Thymus (tissue), 11 donors: ENCODE measurements around the gene WAPL. TPM values are rescaled to one million over a fixed set of nuclear protein-coding genes. Genes with fewer than 3 reads are reported as not detected.
A peak's percentile ranks its signal among the peaks of the same experiment; 100 is the strongest.

Experiments used
- DNase-seq, 9 donors: peaks; one replicate each; pipeline ENCODE4 v3.0.0-alpha.2; 2013; ENCODE audit warnings: low spot score in 9 of 9, low read depth in 6 of 9, missing footprints in 1 of 9
- H3K27ac ChIP-seq, 2 donors: one replicate each; pipeline ENCODE4 v1.5.1; 2013; ENCODE audit warnings: control low read depth in 1 of 2, low read depth in 1 of 2, low read length in 1 of 2, mild to moderate bottlenecking in 1 of 2, moderate library complexity in 1 of 2
- H3K27me3 ChIP-seq, 2 donors: one replicate each; pipeline ENCODE4 v1.5.1; 2013; ENCODE audit warnings: low read length in 1 of 2; ENCODE audit not compliant: control insufficient read depth in 2 of 2, insufficient read depth in 1 of 2
- H3K36me3 ChIP-seq, 2 donors: one replicate each; pipeline ENCODE4 v1.5.1; 2013; ENCODE audit warnings: low read length in 1 of 2, mild to moderate bottlenecking in 1 of 2, moderate library complexity in 1 of 2; ENCODE audit not compliant: control insufficient read depth in 2 of 2, insufficient read depth in 2 of 2
- H3K4me1 ChIP-seq, 2 donors: one replicate each; pipeline ENCODE4 v1.5.1; 2013; ENCODE audit warnings: low read length in 2 of 2; ENCODE audit not compliant: control insufficient read depth in 2 of 2, insufficient read depth in 2 of 2
- H3K4me3 ChIP-seq, 2 donors: one replicate each; pipeline ENCODE4 v1.5.1; 2013; ENCODE audit warnings: low read length in 2 of 2, control low read depth in 1 of 2, mild to moderate bottlenecking in 1 of 2
- H3K9me3 ChIP-seq, 2 donors: one replicate each; pipeline ENCODE4 v1.5.1; 2013; ENCODE audit warnings: low read length in 1 of 2, mild to moderate bottlenecking in 1 of 2; ENCODE audit not compliant: control insufficient read depth in 2 of 2, insufficient read depth in 1 of 2
- WGBS: extraction: QIAGEN DNeasy Blood & Tissue Kit; methylation state at CpG from one replicate; pipeline ENCODE4 v1.1.7; 2013; 5-methylcytosine and 5-hydroxymethylcytosine counted together
- polyA plus RNA-seq: library from polyadenylated mRNA; stranded (reverse); fragments of 200-250 nt; gene quantifications from one replicate; pipeline ENCODE4 v1.2.3, GENCODE V29; 2013
- total RNA-seq: library from RNA; stranded (reverse); fragments of 120-200 nt; gene quantifications from one replicate; pipeline ENCODE4 v1.2.4, GENCODE V29; 2013
- donor health status: healthy.

Gene WAPL
- total and polyA plus RNA-seq, 2 donors, result 39.1 to 50.9 TPM

DNA sequence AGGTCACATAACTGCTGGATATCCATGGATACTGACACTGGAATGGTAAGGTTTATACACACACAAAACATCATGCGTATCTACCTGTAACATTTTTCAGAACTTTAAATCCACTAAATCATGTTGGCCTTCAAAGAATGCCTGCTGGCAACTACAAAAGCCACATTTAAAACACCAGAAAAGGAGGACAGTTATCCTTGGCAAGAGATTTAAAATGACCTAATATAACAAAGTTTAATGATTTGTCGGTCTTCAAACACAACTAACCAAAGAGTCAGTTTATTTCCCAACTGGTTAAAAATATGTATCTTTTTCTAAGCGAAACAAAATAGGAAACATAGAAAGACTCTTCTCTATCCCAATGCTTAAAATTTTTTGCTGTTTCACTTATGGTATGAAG is 24.0 kb downstream of the WAPL start:
- Histone ChIP-seq H3K4me3 (no peak overlapping the region), H3K9me3 (no peaks in the 10 kb centered on the region), H3K4me1 (no peaks in the 10 kb centered on the region), H3K27me3 (no peaks in the 10 kb centered on the region), H3K36me3 (peaks cover 18 to 54% of the 10 kb centered on the region in 2 donors), H3K27ac (no peak overlapping the region)
- DNase-seq, result no peak
- WGBS, result 96% methylated on average over 3 of the region's 3 CpGs

GRCh38 chr10:86489960-86490612 is 31.5 kb downstream of the WAPL start:
- H3K4me3 ChIP-seq, result no peak overlapping the region
- no peaks in the 10 kb centered on the region for H3K27me3 ChIP-seq
- no peak overlapping the region for H3K27ac ChIP-seq
- no peaks in the 10 kb centered on the region for H3K9me3 ChIP-seq
- H3K36me3 ChIP-seq, result peaks cover 13 to 48% of the 10 kb centered on the region in 2 donors
- no peak for DNase-seq
- WGBS, result 98% methylated on average over 8 of the region's 8 CpGs
- no peaks in the 10 kb centered on the region for H3K4me1 ChIP-seq

GRCh38 chr10:86489071-86489810 is 32.4 kb downstream of the WAPL start:
- H3K27me3 ChIP-seq, result no peaks in the 10 kb centered on the region
- H3K27ac ChIP-seq, result no peak overlapping the region
- H3K36me3 ChIP-seq, result peaks cover 15 to 51% of the 10 kb centered on the region in 2 donors
- no peaks in the 10 kb centered on the region for H3K4me1 ChIP-seq
- 100% methylated on average over 1 of the region's 1 CpG for WGBS
- DNase-seq, result no peak
- H3K4me3 ChIP-seq, result no peak overlapping the region
- no peaks in the 10 kb centered on the region for H3K9me3 ChIP-seq

GRCh38 chr10:86486856-86487255 is 34.7 kb downstream of the WAPL start:
- Histone ChIP-seq H3K27ac (peak overlapping the region in 1 of 2 donors; percentile 25), H3K36me3 (peaks cover 26 to 56% of the 10 kb centered on the region in 2 donors), H3K4me3 (no peak overlapping the region), H3K27me3 (no peaks in the 10 kb centered on the region), H3K9me3 (no peaks in the 10 kb centered on the region), H3K4me1 (no peaks in the 10 kb centered on the region)
- 97% methylated on average over 4 of the region's 4 CpGs for WGBS
- no peak for DNase-seq

DNA sequence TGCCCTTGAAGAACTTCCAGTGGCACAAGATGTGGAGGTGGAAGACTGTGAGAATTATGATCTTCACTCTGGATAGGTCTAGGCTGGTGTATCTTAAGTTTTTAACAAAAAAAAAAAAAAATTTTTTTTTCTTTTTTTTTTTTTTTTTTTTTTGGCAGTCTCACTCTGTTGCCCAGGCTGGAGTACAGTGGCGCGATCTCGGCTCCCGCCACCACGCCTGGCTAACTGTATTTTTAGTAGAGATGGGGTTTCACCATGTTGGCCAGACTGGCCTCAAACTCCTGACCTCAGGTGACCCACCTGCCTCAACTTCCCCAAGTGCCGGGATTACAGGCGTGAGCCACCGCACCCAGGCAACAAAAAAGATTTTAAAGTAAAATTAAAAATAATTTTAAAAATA is 37.9 kb downstream of the WAPL start:
- Histone ChIP-seq H3K9me3 (no peaks in the 10 kb centered on the region), H3K36me3 (peaks cover 22 to 39% of the 10 kb centered on the region in 2 donors), H3K4me3 (no peak overlapping the region), H3K27ac (no peak overlapping the region), H3K27me3 (no peaks in the 10 kb centered on the region), H3K4me1 (no peaks in the 10 kb centered on the region)
- DNase-seq, result no peak
- 98% methylated on average over 8 of the region's 8 CpGs for WGBS

- Histone ChIP-seq H3K36me3 (peaks cover 17 to 29% of the 10 kb centered on the region in 2 donors), H3K4me1 (no peaks in the 10 kb centered on the region), H3K9me3 (no peaks in the 10 kb centered on the region), H3K27ac (no peak overlapping the region), H3K27me3 (no peaks in the 10 kb centered on the region), H3K4me3 (no peak overlapping the region)
- WGBS, result 95% methylated on average over 1 of the region's 1 CpG
- no peak for DNase-seq
Measured at GRCh38 chr10:86481761-86482160, 39.8 kb downstream of the WAPL start.

DNA sequence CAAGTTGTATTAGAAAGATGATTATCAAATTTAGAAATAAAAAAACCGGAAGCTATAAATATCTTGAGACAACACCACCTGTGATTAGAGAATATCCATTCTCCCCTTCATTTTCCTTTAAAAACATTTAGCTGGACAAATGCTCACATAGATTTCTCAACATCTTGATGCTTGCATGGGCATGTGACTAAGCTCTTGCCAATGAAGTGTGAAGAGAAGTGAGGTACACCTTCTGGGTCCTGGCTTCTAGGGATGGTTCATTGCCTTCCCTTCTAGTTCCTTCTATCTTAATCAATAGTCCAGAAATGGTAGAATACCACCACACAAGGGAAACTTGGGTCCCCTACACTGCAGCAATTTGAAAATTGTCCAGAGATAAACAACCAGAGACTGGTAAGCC is 41.0 kb downstream of the WAPL start:
- Histone ChIP-seq H3K36me3 (peaks cover 21 to 30% of the 10 kb centered on the region in 2 donors), H3K4me1 (no peaks in the 10 kb centered on the region), H3K27me3 (no peaks in the 10 kb centered on the region), H3K4me3 (no peak overlapping the region), H3K27ac (no peak overlapping the region), H3K9me3 (no peaks in the 10 kb centered on the region)
- no peak for DNase-seq
- WGBS, result 94% methylated on average over 1 of the region's 1 CpG

DNA sequence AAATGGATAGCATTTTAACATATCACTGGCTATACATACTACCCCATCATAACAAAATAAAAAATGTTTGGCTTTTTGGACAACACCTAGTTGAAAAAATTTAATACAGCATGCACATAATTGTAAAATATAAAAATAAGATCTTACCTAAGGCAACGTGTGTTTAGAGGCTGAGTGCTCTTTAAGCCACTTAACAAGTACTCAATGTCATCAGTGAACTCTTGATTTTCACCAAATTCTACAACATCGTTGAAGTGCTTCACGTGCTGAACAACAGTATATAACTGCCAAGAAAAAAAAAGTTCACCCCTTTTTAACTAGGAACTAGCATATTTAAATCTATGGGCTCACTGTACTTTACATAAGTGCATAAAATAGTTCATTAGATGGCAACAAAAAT is 49.5 kb downstream of the WAPL start:
- Histone ChIP-seq H3K9me3 (no peaks in the 10 kb centered on the region), H3K4me1 (no peaks in the 10 kb centered on the region), H3K36me3 (peaks cover 31 to 63% of the 10 kb centered on the region in 2 donors), H3K4me3 (no peak overlapping the region), H3K27me3 (no peaks in the 10 kb centered on the region), H3K27ac (no peak overlapping the region)
- 98% methylated on average over 3 of the region's 3 CpGs for WGBS
- no peak for DNase-seq

DNA sequence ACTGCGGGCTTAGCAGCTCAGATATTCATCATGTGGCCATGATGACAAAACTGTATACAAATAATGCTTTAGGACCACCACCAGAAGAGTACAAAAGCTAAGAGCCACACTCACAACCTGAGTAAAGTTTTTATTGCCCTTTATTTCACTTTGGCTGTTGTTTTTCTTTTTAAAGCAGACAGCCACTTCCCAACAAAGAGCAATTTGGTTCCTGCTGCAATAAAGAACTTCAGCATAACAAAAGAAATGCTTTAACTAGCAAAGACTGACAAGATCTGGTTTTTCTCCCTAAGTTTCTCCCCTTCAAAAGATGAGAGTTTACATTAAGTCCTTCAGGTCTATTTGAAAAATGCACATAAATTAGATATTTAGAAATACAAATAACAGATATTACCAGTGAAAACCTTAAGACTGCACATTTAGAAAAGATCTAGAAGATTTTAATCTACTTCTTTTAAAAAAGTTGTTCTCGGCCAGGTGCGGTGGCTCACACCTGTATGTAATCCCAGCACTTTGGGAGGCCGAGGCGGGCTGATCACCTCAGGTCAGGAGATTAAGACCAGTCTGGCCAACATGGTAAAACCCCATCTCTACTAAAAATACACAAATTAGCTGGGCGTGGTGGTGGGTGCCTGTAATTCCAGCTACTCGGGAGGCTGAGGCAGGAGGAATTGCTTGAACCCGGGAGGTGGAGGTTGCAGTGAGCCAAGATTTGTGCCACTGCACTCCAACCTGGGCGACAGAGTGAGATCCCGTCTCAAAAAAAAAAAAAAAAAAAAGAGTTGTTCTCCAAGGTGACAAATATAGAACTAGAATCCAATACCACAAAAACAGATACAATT is 59.4 kb downstream of the WAPL start:
- Histone ChIP-seq H3K27ac (no peak overlapping the region), H3K4me1 (no peaks in the 10 kb centered on the region), H3K36me3 (peaks cover 31 to 63% of the 10 kb centered on the region in 2 donors), H3K9me3 (no peaks in the 10 kb centered on the region), H3K4me3 (no peak overlapping the region), H3K27me3 (no peaks in the 10 kb centered on the region)
- 99% methylated on average over 10 of the region's 10 CpGs for WGBS
- no peak for DNase-seq
